ENCODE results near the gene INVS.

Gene INVS

GRCh38 chr9:100341889-100342288 lies 242.8 kb downstream of the INVS start (continued):
- no peak for TF ChIP-seq BACH2 (CRISPR knock-in tag; IDR thresholded peaks at IDR 0.05; ENCODE audit: borderline replicate concordance)

- peak; percentile 54 for ATAC-seq
- TF ChIP-seq ISL1 (CRISPR knock-in tag; IDR thresholded peaks at IDR 0.05) (peak; percentile 72), TOX (CRISPR knock-in tag; IDR thresholded peaks at IDR 0.05; ENCODE audit: borderline replicate concordance) (no peak)
These were observed 247.8 kb downstream of the INVS start for GRCh38 chr9:100346836-100347235.

DNA sequence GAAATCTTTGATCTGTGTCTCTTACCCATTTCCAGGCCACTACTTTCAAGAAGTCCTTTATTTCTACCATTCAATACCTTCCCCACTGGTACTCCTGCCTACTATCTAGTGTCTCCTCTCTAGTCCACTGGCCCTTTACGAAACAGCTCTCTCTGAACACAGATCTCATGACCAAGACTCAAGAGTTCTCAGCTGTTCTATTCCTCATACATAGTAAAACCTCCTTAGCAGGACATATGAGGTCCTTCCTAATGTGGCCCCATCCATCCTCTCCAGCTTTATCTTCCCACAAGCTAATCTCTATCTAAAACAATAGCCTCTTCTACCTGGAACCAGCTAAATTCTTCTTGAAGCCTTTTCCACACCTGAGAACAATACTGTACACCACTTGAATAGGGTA lies 251.1 kb downstream of the INVS start:
- no peak for ATAC-seq
- TF ChIP-seq ZNF70 (CRISPR knock-in tag; IDR thresholded peaks at IDR 0.05) (peak; percentile 64; the same call in 1 of the 2 replicates), POU6F1 (CRISPR knock-in tag; IDR thresholded peaks at IDR 0.05; ENCODE audit: borderline replicate concordance, low read depth) (no peak)

Data from SK-N-SH treated with all-trans-retinoic acid at 6 μM for 48 hours (cell line).